Subcutaneous abdominal adipose tissue (tissue), 5 donors: Measurements from ENCODE around the gene CTRB1.

Experiments used
- H3K27ac ChIP-seq: one replicate; pipeline ENCODE4 v1.7.0; 2013; ENCODE audit warnings: low read depth, mild to moderate bottlenecking, inconsistent platforms, low read length, moderate library complexity
- H3K27me3 ChIP-seq, 5 donors: one replicate each; pipeline ENCODE4 v1.7.0; 2013; ENCODE audit warnings: low read length in 5 of 5, inconsistent platforms in 1 of 5; ENCODE audit not compliant: control insufficient read depth in 5 of 5, insufficient read depth in 4 of 5
- H3K36me3 ChIP-seq, 5 donors: one replicate each; pipeline ENCODE4 v1.7.0; 2013; ENCODE audit warnings: low read length in 5 of 5; ENCODE audit not compliant: control insufficient read depth in 5 of 5, insufficient read depth in 5 of 5
- H3K4me1 ChIP-seq, 5 donors: one replicate each; pipeline ENCODE4 v1.7.0; 2013; ENCODE audit warnings: low read length in 5 of 5, mild to moderate bottlenecking in 3 of 5, moderate library complexity in 1 of 5; ENCODE audit not compliant: control insufficient read depth in 5 of 5, insufficient read depth in 5 of 5
- H3K4me3 ChIP-seq, 5 donors: one replicate each; pipeline ENCODE4 v1.7.0; 2013; ENCODE audit warnings: low read length in 5 of 5, low read depth in 1 of 5
- H3K9ac ChIP-seq, 5 donors: one replicate each; pipeline ENCODE4 v1.7.0; 2013; ENCODE audit warnings: low read length in 5 of 5, mild to moderate bottlenecking in 4 of 5, moderate library complexity in 3 of 5
- H3K9me3 ChIP-seq, 5 donors: one replicate each; pipeline ENCODE4 v1.7.0; 2013; ENCODE audit warnings: low read length in 5 of 5; ENCODE audit not compliant: control insufficient read depth in 5 of 5
- donor health status: healthy.
- donor health status: healthy.
- donor health status: healthy.
- donor health status: healthy.
- donor health status: healthy.

CTRB1 gene

DNA sequence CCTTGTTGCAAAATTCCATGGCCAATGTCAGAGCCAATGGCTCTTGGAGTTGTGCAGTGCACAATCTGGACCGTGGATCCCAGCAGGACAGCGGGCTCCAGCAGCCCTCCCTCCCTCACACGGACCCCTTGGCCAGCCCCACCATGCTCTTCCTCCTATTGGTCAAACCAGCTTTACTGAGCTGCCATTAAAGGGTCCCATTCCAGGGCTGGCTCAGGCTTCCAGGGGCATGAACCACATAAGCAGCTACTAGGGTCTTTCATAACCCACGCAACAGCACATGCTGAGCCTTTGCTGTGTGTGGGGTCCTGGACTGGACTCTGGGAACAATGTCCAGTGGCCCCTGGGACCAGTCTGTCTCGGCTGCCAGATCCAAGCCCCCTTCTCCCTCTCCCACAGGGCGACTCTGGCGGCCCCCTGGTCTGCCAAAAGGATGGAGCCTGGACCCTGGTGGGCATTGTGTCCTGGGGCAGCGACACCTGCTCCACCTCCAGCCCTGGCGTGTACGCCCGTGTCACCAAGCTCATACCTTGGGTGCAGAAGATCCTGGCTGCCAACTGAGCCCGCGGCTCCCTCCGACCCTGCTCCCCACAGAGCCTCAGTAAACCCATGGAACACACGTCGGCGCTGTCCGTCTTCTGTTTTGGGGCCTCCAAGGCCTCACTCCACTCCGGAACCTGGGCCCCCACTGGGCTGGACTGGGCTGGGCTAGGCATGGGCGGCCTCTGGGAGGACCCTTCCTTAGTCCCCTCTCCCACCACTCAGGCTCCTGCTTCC is 5.7 kb downstream of the CTRB1 start:
- no peaks in the 10 kb centered on the region for H3K9me3 ChIP-seq
- peaks cover 0 to 18% (median 17%) of the 10 kb centered on the region in 5 donors for H3K36me3 ChIP-seq

DNA sequence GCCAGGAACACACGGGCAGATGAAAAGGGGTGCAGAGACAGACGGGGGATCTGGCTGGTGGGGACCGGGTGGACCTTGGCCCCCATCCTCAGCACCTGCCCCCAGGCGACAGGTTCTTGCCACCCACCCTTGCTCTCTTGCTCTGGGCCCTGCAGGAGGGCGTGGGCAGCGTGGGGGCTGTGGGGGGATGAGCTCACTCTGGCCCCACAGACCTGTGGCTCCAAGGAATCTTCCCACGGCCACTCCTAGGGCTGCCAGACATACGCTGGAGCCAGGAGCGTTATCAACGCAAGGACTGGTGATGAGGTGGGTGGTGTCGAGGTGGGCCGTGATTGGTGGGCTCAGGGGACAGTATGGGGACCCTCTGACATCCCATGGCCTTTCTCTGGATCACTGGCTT is 6.3 kb downstream of the CTRB1 start:
- peaks cover 8 to 21% (median 9%) of the 10 kb centered on the region in 5 donors for H3K27me3 ChIP-seq
- H3K9ac ChIP-seq, result no peak overlapping the region
- H3K4me3 ChIP-seq, result no peak overlapping the region
- peaks cover 0 to 5% (median 0%) of the 10 kb centered on the region in 5 donors for H3K4me1 ChIP-seq
- H3K9me3 ChIP-seq, result no peaks in the 10 kb centered on the region
- H3K36me3 ChIP-seq, result peaks cover 0 to 24% (median 23%) of the 10 kb centered on the region in 5 donors
- no peak overlapping the region for H3K27ac ChIP-seq

More for the DNA sequence above, 5.7 kb downstream of the CTRB1 start:
- Histone ChIP-seq H3K27ac (no peak overlapping the region), H3K9ac (no peak overlapping the region), H3K4me3 (no peak overlapping the region), H3K27me3 (peaks cover 8 to 21% (median 9%) of the 10 kb centered on the region in 5 donors), H3K4me1 (peaks cover 0 to 5% (median 0%) of the 10 kb centered on the region in 5 donors)

DNA sequence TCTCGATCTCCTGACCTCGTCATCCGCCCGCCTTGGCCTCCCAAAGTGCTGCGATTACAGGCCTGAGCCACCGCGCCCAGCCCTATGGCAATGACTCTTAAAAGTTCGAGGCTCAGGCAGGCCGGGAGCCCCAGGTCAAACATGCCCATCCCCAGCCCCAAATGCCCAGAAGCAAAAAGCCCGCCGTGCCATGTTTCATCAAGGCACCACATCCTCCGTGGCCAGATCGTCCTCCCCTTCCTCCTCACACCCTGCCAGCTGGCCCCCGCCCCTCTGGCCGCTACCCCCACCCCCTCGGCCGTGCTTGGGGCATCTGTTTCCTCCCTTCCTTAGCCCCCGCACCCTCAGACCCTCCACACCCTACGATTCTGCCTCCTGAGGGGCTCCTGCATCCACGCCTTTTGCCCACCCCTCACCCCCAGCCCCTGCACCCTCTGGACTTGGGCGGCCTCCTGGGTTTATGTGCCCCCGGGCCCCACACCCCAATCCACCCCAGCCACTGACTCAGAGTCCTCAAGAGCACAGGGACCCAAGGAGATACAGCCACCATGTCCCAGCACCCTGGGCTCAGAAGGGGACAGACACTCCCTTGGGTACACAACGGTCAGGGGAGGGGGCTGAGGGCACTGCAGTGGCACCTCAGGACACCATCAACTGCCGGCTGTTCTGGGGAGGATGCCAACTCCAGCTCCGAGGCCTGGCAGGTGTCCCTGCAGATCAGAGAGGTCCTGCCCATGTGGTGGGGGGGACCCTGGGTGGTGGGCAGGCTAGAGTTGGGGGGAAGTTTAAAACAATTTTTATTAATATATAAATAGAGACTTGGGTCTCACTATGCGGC is 7.1 kb downstream of the CTRB1 start:
- Histone ChIP-seq H3K9me3 (no peaks in the 10 kb centered on the region), H3K27ac (no peak overlapping the region), H3K4me1 (peaks cover 0 to 5% (median 0%) of the 10 kb centered on the region in 5 donors), H3K4me3 (no peak overlapping the region), H3K36me3 (peaks cover 0 to 30% (median 26%) of the 10 kb centered on the region in 5 donors), H3K27me3 (peaks cover 8 to 21% (median 9%) of the 10 kb centered on the region in 5 donors), H3K9ac (no peak overlapping the region)

DNA sequence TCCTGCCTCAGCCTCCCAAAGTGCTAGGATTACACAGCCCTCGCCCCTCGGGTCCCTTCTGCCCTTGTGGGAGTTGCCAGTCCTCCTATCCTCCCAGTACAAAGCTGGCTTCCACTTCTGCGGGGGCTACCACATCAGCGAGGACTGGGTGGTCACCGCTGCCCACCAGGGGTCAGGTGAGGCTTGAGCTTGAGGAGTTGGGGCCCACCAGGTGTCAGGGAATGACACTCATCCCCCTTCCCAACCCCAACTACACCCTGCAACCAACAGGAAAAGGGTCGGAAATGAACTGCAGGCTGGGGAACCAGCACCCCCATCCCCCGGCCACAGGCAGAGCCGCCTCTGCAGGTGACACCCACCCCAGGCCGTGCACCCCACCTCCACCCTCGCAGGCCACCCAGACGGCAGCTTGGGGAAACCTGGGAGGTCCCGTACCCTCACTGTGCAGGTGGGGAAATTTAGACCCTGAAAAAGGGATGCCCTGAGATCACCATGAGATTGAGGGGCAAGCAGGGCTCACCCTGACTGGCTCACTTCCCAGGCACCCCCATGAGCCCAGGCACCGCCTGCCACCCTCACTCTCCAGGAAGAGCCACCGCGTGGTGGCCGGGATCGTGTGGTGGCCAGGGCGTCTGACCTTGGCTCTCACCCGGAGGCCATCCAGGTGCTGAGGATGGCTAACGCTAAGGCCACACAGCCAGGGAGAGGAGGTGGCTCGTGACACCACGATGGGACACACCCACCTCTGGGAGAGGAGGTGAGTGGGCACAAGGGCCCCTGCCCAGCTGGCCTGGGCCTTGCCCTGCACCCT is 8.0 kb downstream of the CTRB1 start:
- H3K9me3 ChIP-seq, result no peaks in the 10 kb centered on the region
- no peak overlapping the region for H3K4me3 ChIP-seq
- H3K27ac ChIP-seq, result no peak overlapping the region
- H3K36me3 ChIP-seq, result peaks cover 3 to 36% (median 28%) of the 10 kb centered on the region in 5 donors
- peaks cover 0 to 5% (median 0%) of the 10 kb centered on the region in 5 donors for H3K4me1 ChIP-seq
- peaks cover 8 to 21% (median 9%) of the 10 kb centered on the region in 5 donors for H3K27me3 ChIP-seq
- no peak overlapping the region for H3K9ac ChIP-seq

DNA sequence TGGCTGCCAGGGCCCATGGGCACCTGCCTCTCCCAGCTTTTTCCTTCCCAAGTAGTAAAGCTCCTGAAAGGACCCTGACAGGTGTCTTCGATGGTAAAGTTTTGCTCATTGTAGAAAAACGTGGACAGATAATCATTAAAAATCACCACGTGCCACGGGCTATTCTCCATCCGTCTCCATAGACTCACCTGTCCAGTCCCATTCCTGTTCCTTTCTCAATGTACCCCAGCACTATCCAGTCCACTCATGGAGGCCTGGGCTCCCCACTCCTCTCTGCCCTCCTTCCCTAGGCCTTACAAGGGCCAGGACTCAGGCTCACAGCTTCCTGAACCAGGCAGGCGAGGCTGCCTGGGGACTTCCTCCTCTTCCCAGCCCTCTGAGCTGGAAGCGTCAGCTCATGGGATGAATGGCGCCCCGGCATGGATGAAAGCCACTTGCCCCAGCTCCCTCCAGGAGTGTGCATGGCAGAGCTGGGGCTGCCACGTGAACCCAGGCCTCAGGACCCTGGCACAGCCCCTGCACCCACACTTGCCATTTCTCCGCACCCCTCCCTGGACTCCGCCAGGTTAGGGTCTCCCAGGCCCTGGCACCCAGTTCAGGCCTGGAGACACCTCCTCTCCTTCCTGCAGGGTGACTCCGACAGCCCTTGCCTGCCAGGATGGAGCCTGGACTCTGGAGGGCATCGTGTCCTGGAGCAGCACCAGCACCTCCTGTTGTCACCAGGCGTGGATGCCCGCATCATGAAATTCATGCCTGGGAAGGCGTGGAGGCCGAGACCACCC is 8.8 kb downstream of the CTRB1 start:
- no peak overlapping the region for H3K4me3 ChIP-seq
- peaks cover 3 to 39% (median 31%) of the 10 kb centered on the region in 5 donors for H3K36me3 ChIP-seq
- H3K27me3 ChIP-seq, result peaks cover 8 to 21% (median 9%) of the 10 kb centered on the region in 5 donors
- no peak overlapping the region for H3K27ac ChIP-seq
- no peak overlapping the region for H3K9ac ChIP-seq
- H3K4me1 ChIP-seq, result peaks cover 0 to 5% (median 0%) of the 10 kb centered on the region in 5 donors
- H3K9me3 ChIP-seq, result no peaks in the 10 kb centered on the region

DNA sequence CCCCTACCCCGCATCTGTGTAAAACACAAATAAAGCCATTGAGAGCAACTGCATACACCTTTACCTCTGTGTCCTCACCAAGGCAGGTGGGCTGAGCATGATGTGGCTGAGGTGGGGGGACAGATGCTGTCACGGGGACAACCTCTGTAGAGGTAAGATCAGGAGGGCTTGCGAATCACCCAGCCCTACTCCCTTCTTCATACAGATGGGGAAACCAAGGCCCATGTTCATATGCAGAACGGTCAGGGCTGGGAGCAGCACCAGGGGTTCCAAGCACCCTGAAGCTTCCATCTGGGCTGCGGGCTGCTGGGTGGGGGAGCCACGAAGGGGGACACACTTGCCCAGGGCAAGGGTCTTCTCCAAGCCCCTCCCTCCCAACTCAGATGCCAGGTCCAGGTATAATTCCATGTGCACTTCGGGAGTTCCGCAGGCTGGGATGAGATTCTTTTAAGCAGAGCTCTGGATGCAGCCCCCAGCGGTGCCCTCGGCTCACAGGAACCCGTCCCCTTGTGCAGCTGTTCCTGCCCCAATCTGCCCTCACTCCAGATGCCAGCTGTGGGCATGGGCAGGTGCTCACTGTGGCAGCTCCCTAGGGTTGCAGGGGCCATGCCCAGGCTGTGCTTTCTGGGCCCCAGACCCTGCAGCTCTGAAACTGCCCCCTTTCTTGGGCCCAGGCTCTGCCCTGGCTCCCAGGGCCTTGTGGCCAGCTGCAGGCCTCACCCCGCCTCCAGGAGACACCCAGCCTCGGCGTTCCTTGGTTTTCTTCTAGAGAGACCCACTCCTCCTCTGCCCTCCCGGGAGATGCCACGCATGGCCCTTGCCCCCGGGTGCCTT is 9.6 kb downstream of the CTRB1 start:
- H3K27ac ChIP-seq, result no peak overlapping the region

DNA sequence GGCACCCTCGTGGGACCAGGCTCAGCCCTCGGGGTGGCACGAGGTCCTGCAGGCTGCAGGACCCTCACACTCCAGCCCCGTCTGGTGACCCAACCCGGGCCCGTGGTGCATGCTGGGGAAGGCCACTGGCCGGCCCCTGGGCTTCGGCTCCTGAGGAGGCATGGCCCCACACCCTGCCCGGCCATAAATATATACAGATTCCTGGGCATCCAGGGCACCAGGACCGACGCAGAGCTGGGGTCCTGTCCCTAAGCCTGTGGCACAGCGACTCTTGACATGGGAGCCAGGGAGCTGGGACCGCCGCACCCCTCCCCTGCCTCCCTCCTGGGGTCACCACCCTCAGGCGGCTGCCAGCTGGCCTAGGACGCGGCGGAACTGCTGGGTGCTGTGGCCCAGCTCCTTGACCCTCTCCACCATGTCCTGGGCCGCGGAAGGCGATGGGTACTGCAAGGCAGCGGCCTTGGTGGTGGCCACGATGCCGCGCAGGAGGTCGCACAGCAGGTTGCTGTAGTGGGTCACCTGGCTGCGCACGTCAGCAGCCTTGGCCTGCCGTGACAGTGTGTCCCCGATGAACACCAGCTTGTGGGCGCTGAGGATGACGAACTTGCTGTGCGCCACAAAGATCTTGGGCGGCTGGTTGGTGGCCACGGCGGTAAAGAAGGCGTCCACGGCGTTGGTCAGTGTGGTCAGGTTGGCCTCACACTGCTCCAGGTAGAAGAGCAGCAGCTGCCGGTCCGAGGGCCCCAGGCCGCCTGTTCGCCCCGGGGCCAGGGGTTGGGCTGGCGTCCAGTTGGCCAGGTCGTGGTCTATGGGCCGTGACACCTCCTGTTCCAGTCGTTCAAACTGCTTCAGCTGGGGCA is 10.6 kb downstream of the CTRB1 start:
- no peak overlapping the region for H3K4me3 ChIP-seq
- no peaks in the 10 kb centered on the region for H3K9me3 ChIP-seq
- H3K27me3 ChIP-seq, result peaks cover 5 to 18% (median 6%) of the 10 kb centered on the region in 5 donors
- no peak overlapping the region for H3K9ac ChIP-seq
- peaks cover 3 to 54% (median 42%) of the 10 kb centered on the region in 5 donors for H3K36me3 ChIP-seq
- H3K27ac ChIP-seq, result no peak overlapping the region
- peaks cover 0 to 14% (median 8%) of the 10 kb centered on the region in 5 donors for H3K4me1 ChIP-seq

More for the DNA sequence above, 9.6 kb downstream of the CTRB1 start:
- H3K4me3 ChIP-seq, result no peak overlapping the region
- H3K36me3 ChIP-seq, result peaks cover 3 to 46% (median 37%) of the 10 kb centered on the region in 5 donors
- H3K9me3 ChIP-seq, result no peaks in the 10 kb centered on the region
- peaks cover 8 to 21% (median 9%) of the 10 kb centered on the region in 5 donors for H3K27me3 ChIP-seq
- H3K9ac ChIP-seq, result no peak overlapping the region
- peaks cover 0 to 5% (median 0%) of the 10 kb centered on the region in 5 donors for H3K4me1 ChIP-seq

DNA sequence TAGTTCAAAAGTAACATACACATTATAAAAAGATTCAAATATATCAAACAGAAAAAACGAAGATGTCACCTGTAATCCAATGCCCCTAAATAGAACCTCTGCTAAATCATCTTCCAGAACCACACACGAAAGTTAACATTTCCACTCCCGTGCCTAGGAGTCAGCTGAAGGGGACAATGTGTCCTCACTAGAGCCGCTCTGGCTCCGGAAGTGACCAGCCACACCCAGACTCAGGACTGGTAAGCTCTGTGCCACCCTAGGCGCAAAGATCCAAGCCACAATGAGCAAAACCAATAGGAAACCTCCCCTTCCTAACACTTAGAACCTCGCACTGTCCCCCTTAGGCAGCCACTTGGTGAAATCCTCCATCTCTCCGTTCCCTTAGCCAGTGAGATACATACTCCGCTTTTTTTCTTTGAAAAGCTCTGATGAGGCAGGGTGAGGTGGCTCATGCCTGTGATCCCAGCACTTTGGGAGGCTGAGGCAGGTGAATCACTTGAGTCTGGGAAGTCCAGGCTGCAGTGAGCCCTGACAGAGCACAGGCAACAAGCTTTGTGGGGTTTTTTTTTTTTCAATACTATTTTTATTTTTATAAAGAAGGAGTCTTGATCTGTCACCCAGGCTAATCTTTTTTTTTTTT is 11.8 kb downstream of the CTRB1 start:
- H3K4me1 ChIP-seq, result peaks cover 0 to 20% (median 11%) of the 10 kb centered on the region in 5 donors
- H3K27me3 ChIP-seq, result peaks cover 0 to 11% (median 0%) of the 10 kb centered on the region in 5 donors
- no peak overlapping the region for H3K9ac ChIP-seq
- H3K9me3 ChIP-seq, result no peaks in the 10 kb centered on the region
- peaks cover 3 to 66% (median 53%) of the 10 kb centered on the region in 5 donors for H3K36me3 ChIP-seq
- H3K27ac ChIP-seq, result no peak overlapping the region
- H3K4me3 ChIP-seq, result no peak overlapping the region
